HepG2 (cell line): ENCODE data around the gene MLX. TPM values are rescaled to one million over a fixed set of nuclear protein-coding genes. Genes with fewer than 3 reads are reported as not detected.
A peak's percentile ranks its signal among the peaks of the same experiment; 100 is the strongest.

Experiments used
- ESRRA ChIP-seq: sonication (generic); formaldehyde crosslinking; IDR thresholded peaks from 2 replicates; pipeline ENCODE4 v1.5.1; 2020; ENCODE audit warnings: mild to moderate bottlenecking, low read depth, missing genetic modification reagents
- GABPA ChIP-seq, 2 experiments: IDR thresholded peaks; 2 replicates each; pipeline ENCODE4 v1.6.1; 2011 to 2016; ENCODE audit warnings: low read depth in 2 of 2, low read length in 1 of 2, missing biosample characterization in 1 of 2, missing genetic modification characterization in 1 of 2
- ISL2 ChIP-seq: sonication (generic); formaldehyde crosslinking; IDR thresholded peaks from 2 replicates; pipeline ENCODE4 v1.5.0; 2020; ENCODE audit warnings: missing genetic modification reagents
- KMT2A ChIP-seq: sonication (generic); formaldehyde crosslinking; IDR thresholded peaks from 2 replicates; pipeline ENCODE4 v1.4.0; 2020; ENCODE audit warnings: missing genetic modification reagents
- LCORL ChIP-seq, 2 experiments: fragments of 450-650 bp in 1 of 2; sonication (generic) in 1 of 2; formaldehyde crosslinking in 1 of 2; IDR thresholded peaks; 2 replicates each; pipeline versions ENCODE4 v1.5.0 to v1.6.1; 2017 to 2020; ENCODE audit warnings: antibody characterized with exemption in 1 of 2, missing genetic modification reagents in 1 of 2
- MAFG ChIP-seq: sonication (generic); formaldehyde crosslinking; IDR thresholded peaks from 2 replicates; pipeline ENCODE4 v1.5.1; 2020; ENCODE audit warnings: mild to moderate bottlenecking, missing genetic modification reagents
- MIER2 ChIP-seq: IDR thresholded peaks from 2 replicates; pipeline ENCODE4 v1.6.1; 2016; ENCODE audit warnings: missing biosample characterization, missing genetic modification reagents
- NKX3-1 ChIP-seq: sonication (generic); formaldehyde crosslinking; IDR thresholded peaks from 2 replicates; pipeline ENCODE4 v1.5.0; 2020; ENCODE audit warnings: missing genetic modification reagents
- NR1H2 ChIP-seq: sonication (generic); formaldehyde crosslinking; IDR thresholded peaks from 2 replicates; pipeline ENCODE4 v1.8.1; 2022; ENCODE audit warnings: low read depth, missing genetic modification reagents, borderline replicate concordance
- RELA ChIP-seq: sonication (generic); formaldehyde crosslinking; IDR thresholded peaks from 2 replicates; pipeline ENCODE4 v1.4.0; 2020; ENCODE audit warnings: missing genetic modification reagents
- SIN3B ChIP-seq: fragments of 150-350 bp; IDR thresholded peaks from 2 replicates; pipeline ENCODE4 v1.6.1; 2014; ENCODE audit warnings: low read length
- SP2 ChIP-seq: sonication (generic); formaldehyde crosslinking; IDR thresholded peaks from 2 replicates; pipeline ENCODE4 v1.5.1; 2020; ENCODE audit warnings: mild to moderate bottlenecking, missing genetic modification reagents
- SRY ChIP-seq: sonication (generic); formaldehyde crosslinking; IDR thresholded peaks from 2 replicates; pipeline ENCODE4 v1.8.0; 2022; ENCODE audit warnings: mild to moderate bottlenecking, missing genetic modification reagents
- TRIM24 ChIP-seq: sonication (generic); formaldehyde crosslinking; IDR thresholded peaks from 2 replicates; pipeline ENCODE4 v1.8.0; 2022; ENCODE audit warnings: mild to moderate bottlenecking, missing genetic modification reagents
- ZNF143 ChIP-seq: sonication (generic); formaldehyde crosslinking; IDR thresholded peaks from 2 replicates; pipeline ENCODE4 v1.4.0; 2020; ENCODE audit warnings: missing genetic modification reagents
- ZNF557 ChIP-seq: sonication (generic); formaldehyde crosslinking; IDR thresholded peaks from 2 replicates; pipeline ENCODE4 v1.4.0; 2020; ENCODE audit warnings: missing genetic modification reagents
- ZNF777 ChIP-seq: sonication (generic); formaldehyde crosslinking; IDR thresholded peaks from 2 replicates; pipeline ENCODE4 v1.4.0; 2020; ENCODE audit warnings: missing genetic modification reagents
- ZSCAN30 ChIP-seq: sonication (generic); formaldehyde crosslinking; IDR thresholded peaks from 2 replicates; pipeline ENCODE4 v1.5.0; 2020; ENCODE audit warnings: mild to moderate bottlenecking, missing genetic modification reagents
- polyA plus RNA-seq, 8 experiments: library from polyadenylated mRNA; depleted of rRNA in 3 of 8; stranded (reverse) in 7 of 8; unstranded in 1 of 8; fragments of >200 nt; fragmentation: Illumina TruSeq in 4 of 8; extraction: Trizol in 4 of 8; gene quantifications; 2 replicates each; pipeline versions ENCODE4 v1.2.1 to v1.2.3, GENCODE V29; 2011 to 2016; ENCODE audit warnings: low read depth in 4 of 8, missing spikeins in 1 of 8, mixed read lengths in 1 of 8; ENCODE audit not compliant: insufficient read depth in 1 of 8
- total RNA-seq, 5 experiments: library from RNA; depleted of rRNA; stranded (reverse); fragments of >200 nt; fragmentation: Illumina TruSeq; extraction: Trizol; gene quantifications; 2 replicates each; pipeline ENCODE4 v1.2.3, GENCODE V29; 2016; ENCODE audit warnings: low read depth in 1 of 5
- TF ChIP-seq, protein P1 (sequence below): sonication (generic); formaldehyde crosslinking; IDR thresholded peaks from 2 replicates; pipeline ENCODE4 v1.4.0; 2020; ENCODE audit warnings: missing genetic modification reagents, borderline replicate concordance
- TF ChIP-seq, protein P2 (sequence below): sonication (generic); formaldehyde crosslinking; IDR thresholded peaks from 2 replicates; pipeline ENCODE4 v1.5.1; 2020; ENCODE audit warnings: missing genetic modification reagents, mild to moderate bottlenecking, borderline replicate concordance
- TF ChIP-seq, protein P3 (sequence below): sonication (generic); formaldehyde crosslinking; IDR thresholded peaks from 2 replicates; pipeline ENCODE4 v1.5.0; 2020; ENCODE audit warnings: mild to moderate bottlenecking, missing genetic modification reagents
- TF ChIP-seq, protein P4 (sequence below): sonication (generic); formaldehyde crosslinking; IDR thresholded peaks from 2 replicates; pipeline ENCODE4 v1.4.0; 2020; ENCODE audit warnings: low read depth, mild to moderate bottlenecking, missing genetic modification reagents

Gene MLX
- total and polyA plus RNA-seq, 2 of the 13 experiments (the other 11 are each of a cell fraction or from before 2014, with no cell fraction given): 38.9 to 74.4 TPM

DNA sequence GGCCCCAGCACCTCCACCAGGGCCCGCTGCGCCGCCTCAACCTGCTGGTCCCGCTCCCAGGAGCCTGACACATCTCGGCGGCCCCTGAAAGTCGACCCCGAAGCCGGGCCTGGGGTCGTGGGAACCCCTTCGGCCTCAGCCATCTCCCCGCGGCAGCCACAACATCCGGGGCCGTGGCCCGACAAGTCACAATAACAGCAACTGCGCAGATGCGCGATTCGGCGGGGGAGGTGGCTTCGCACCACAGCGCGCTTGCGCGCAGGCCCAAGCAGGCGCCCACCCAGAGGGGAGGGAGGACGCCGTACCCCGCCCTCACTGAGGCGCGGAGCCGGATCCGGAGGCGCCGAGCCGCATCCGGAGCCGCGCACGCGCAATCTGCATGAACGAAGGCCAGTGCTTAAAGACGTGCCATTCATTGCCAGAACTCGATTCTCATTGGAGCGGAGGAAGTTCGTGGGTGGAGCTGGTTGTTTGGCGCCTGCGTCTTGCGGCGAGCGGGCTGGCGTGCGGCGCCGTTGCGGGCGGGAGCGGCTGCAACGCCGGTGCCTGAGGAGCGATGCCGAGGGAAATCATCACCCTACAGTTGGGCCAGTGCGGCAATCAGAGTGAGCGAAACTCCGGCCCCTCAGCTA is 42.4 kb downstream of the MLX start, which contains the start of the genes RETREG3 and TUBG1 (continued):
- TF ChIP-seq, protein P1, sequence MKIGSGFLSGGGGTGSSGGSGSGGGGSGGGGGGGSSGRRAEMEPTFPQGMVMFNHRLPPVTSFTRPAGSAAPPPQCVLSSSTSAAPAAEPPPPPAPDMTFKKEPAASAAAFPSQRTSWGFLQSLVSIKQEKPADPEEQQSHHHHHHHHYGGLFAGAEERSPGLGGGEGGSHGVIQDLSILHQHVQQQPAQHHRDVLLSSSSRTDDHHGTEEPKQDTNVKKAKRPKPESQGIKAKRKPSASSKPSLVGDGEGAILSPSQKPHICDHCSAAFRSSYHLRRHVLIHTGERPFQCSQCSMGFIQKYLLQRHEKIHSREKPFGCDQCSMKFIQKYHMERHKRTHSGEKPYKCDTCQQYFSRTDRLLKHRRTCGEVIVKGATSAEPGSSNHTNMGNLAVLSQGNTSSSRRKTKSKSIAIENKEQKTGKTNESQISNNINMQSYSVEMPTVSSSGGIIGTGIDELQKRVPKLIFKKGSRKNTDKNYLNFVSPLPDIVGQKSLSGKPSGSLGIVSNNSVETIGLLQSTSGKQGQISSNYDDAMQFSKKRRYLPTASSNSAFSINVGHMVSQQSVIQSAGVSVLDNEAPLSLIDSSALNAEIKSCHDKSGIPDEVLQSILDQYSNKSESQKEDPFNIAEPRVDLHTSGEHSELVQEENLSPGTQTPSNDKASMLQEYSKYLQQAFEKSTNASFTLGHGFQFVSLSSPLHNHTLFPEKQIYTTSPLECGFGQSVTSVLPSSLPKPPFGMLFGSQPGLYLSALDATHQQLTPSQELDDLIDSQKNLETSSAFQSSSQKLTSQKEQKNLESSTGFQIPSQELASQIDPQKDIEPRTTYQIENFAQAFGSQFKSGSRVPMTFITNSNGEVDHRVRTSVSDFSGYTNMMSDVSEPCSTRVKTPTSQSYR (CRISPR knock-in tag): no peak; the same call in 1 of the 2 replicates
- TF ChIP-seq, protein P2, sequence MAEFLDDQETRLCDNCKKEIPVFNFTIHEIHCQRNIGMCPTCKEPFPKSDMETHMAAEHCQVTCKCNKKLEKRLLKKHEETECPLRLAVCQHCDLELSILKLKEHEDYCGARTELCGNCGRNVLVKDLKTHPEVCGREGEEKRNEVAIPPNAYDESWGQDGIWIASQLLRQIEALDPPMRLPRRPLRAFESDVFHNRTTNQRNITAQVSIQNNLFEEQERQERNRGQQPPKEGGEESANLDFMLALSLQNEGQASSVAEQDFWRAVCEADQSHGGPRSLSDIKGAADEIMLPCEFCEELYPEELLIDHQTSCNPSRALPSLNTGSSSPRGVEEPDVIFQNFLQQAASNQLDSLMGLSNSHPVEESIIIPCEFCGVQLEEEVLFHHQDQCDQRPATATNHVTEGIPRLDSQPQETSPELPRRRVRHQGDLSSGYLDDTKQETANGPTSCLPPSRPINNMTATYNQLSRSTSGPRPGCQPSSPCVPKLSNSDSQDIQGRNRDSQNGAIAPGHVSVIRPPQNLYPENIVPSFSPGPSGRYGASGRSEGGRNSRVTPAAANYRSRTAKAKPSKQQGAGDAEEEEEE (CRISPR knock-in tag): no peak
- peak; percentile 60 for TF ChIP-seq ISL2 (CRISPR knock-in tag)
- 0 out of 2 replicates have a peak, but pooled peaks have one; percentile 33 for TF ChIP-seq ZSCAN30
- TF ChIP-seq, protein P3, sequence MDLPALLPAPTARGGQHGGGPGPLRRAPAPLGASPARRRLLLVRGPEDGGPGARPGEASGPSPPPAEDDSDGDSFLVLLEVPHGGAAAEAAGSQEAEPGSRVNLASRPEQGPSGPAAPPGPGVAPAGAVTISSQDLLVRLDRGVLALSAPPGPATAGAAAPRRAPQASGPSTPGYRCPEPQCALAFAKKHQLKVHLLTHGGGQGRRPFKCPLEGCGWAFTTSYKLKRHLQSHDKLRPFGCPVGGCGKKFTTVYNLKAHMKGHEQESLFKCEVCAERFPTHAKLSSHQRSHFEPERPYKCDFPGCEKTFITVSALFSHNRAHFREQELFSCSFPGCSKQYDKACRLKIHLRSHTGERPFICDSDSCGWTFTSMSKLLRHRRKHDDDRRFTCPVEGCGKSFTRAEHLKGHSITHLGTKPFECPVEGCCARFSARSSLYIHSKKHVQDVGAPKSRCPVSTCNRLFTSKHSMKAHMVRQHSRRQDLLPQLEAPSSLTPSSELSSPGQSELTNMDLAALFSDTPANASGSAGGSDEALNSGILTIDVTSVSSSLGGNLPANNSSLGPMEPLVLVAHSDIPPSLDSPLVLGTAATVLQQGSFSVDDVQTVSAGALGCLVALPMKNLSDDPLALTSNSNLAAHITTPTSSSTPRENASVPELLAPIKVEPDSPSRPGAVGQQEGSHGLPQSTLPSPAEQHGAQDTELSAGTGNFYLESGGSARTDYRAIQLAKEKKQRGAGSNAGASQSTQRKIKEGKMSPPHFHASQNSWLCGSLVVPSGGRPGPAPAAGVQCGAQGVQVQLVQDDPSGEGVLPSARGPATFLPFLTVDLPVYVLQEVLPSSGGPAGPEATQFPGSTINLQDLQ (CRISPR knock-in tag): no peak; the same call in 1 of the 2 replicates
- TF ChIP-seq, protein P4, sequence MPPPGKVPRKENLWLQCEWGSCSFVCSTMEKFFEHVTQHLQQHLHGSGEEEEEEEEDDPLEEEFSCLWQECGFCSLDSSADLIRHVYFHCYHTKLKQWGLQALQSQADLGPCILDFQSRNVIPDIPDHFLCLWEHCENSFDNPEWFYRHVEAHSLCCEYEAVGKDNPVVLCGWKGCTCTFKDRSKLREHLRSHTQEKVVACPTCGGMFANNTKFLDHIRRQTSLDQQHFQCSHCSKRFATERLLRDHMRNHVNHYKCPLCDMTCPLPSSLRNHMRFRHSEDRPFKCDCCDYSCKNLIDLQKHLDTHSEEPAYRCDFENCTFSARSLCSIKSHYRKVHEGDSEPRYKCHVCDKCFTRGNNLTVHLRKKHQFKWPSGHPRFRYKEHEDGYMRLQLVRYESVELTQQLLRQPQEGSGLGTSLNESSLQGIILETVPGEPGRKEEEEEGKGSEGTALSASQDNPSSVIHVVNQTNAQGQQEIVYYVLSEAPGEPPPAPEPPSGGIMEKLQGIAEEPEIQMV (CRISPR knock-in tag): 0 out of 2 replicates have a peak, but pooled peaks have one; percentile 9
- TF ChIP-seq ZNF143: 0 out of 2 replicates have a peak, but pooled peaks have one; percentile 42
- peak; percentile 86 for TF ChIP-seq SP2
- peak; percentile 65 for TF ChIP-seq NKX3-1 (CRISPR knock-in tag)
- TF ChIP-seq LCORL (IDR thresholded peaks at IDR 0.05): no peak
- no peak; the same call in none of the 2 replicates for TF ChIP-seq LCORL (CRISPR knock-in tag; IDR thresholded peaks at IDR 0.05)
- no peak; the same call in 1 of the 2 replicates for TF ChIP-seq SRY (CRISPR knock-in tag)
- no peak for TF ChIP-seq NR1H2 (CRISPR knock-in tag)
- TF ChIP-seq GABPA (IDR thresholded peaks at IDR 0.05; ENCODE audit: low read depth, low read length): peak; percentile 48
- peak; percentile 73 for TF ChIP-seq GABPA (CRISPR knock-in tag; IDR thresholded peaks at IDR 0.05; ENCODE audit: low read depth)
- 0 out of 2 replicates have a peak, but pooled peaks have one; percentile 35 for TF ChIP-seq RELA (CRISPR knock-in tag)
- peak; percentile 87 for TF ChIP-seq KMT2A
- no peak for TF ChIP-seq TRIM24 (CRISPR knock-in tag)
- no peak for TF ChIP-seq MAFG (CRISPR knock-in tag)
- 0 out of 2 replicates have a peak, but pooled peaks have one; percentile 9 for TF ChIP-seq SIN3B
- TF ChIP-seq MIER2 (CRISPR knock-in tag): no peak
- TF ChIP-seq ZNF557: no peak
- TF ChIP-seq ZNF777: peak; percentile 69
- no peak for TF ChIP-seq ESRRA
